Renal cortex interstitium (tissue), 15 donors: ENCODE measurements around the gene CLIC2. TPM values are rescaled to one million over a fixed set of nuclear protein-coding genes. Genes with fewer than 3 reads are reported as not detected.
"Not testable (repeated sequence)": the region's sequence is repeated elsewhere in the genome, so short reads cannot be mapped to it uniquely, and the experiment has no call there.

Source experiments
- DNase-seq, 11 donors: peaks; one replicate each; pipeline ENCODE4 v3.0.0-alpha.2; 2013; ENCODE audit warnings: low read depth in 9 of 11, low spot score in 4 of 11; ENCODE audit errors: extremely low read depth in 1 of 11
- long read RNA-seq, 16 experiments: transcript quantifications; one replicate each; lab custom pipeline, GENCODE V29; 2026
- polyA plus RNA-seq, 3 donors: library from polyadenylated mRNA; unstranded; fragments of 120-200 nt; gene quantifications; one replicate each; pipeline ENCODE4 v1.2.1, GENCODE V29; 2013; ENCODE audit not compliant: insufficient read length in 3 of 3

The CLIC2 gene
- polyA plus RNA-seq, result 1 to 10 TPM; 2.5 to 4.0 (median 3.0) TPM
- long read RNA-seq, donor 1, result 0 reads
- long read RNA-seq, donor 2, result 0 reads
- long read RNA-seq, donor 3, partial matches to known transcripts, result 9 of 11 reads
- long read RNA-seq, donor 3, other reads (novel, unspliced or antisense), result 0 of 11 reads
- long read RNA-seq, donor 4, partial matches to known transcripts, result 5 of 5 reads
- long read RNA-seq, donor 4, other reads (novel, unspliced or antisense), result 0 of 5 reads
- long read RNA-seq, donor 5, transcript CLIC2-202 (6 exons, 2,655 nt), result major isoform, 5 of 18 reads
- long read RNA-seq, donor 5, partial matches to known transcripts, result 13 of 18 reads
- long read RNA-seq, donor 5, other reads (novel, unspliced or antisense), result 0 of 18 reads
- long read RNA-seq, donor 6, partial matches to known transcripts, result 0 of 2 reads
- long read RNA-seq, donor 6, other reads (novel, unspliced or antisense), result 0 of 2 reads
- long read RNA-seq, donor 7, result 0 reads
- long read RNA-seq, donor 8, partial matches to known transcripts, result 0 of 1 reads
- long read RNA-seq, donor 8, other reads (novel, unspliced or antisense), result 0 of 1 reads
- long read RNA-seq, donor 9, partial matches to known transcripts, result 0 of 1 reads
- long read RNA-seq, donor 9, other reads (novel, unspliced or antisense), result 0 of 1 reads
- long read RNA-seq, donor 10, partial matches to known transcripts, result 0 of 2 reads
- long read RNA-seq, donor 10, other reads (novel, unspliced or antisense), result 0 of 2 reads
- long read RNA-seq, donor 11, partial matches to known transcripts, result 0 of 2 reads
- long read RNA-seq, donor 11, other reads (novel, unspliced or antisense), result 0 of 2 reads
- long read RNA-seq, donor 12, result 0 reads
- long read RNA-seq, donor 13, partial matches to known transcripts, result 0 of 1 reads
- long read RNA-seq, donor 13, other reads (novel, unspliced or antisense), result 0 of 1 reads
- long read RNA-seq, donor 14, result 0 reads
- long read RNA-seq, donor 15, result 0 reads
- long read RNA-seq, donor 16, partial matches to known transcripts, result 12 of 13 reads
- long read RNA-seq, donor 16, other reads (novel, unspliced or antisense), result 0 of 13 reads

GRCh38 chrX:155334486-155335336 lies at the start of gene CLIC2:
Gene CLIC2 (minus strand): TSS chrX:155334614. CDS start chrX:155334427, 187 bp downstream.
- DNase-seq, result peak; percentile 4 to 36 (median 14)

GRCh38 chrX:155382529-155382967 lies 48.1 kb upstream of the CLIC2 start:
- DNase-seq, result not testable (repeated sequence)

- DNase-seq, result not testable (repeated sequence)
Observed at GRCh38 chrX:155381843-155382528, 47.6 kb upstream of the CLIC2 start, which contains the start of gene F8A2. Gene F8A2 (plus strand): TSS chrX:155382095. CDS start chrX:155382115, 20 bp downstream.

GRCh38 chrX:155379802-155380201 lies 45.4 kb upstream of the CLIC2 start:
- not testable (repeated sequence) for DNase-seq

GRCh38 chrX:155373777-155374458 lies 39.5 kb upstream of the CLIC2 start:
- DNase-seq, result not testable (repeated sequence)

- not testable (repeated sequence) for DNase-seq
Observed at GRCh38 chrX:155363712-155364111, 29.3 kb upstream of the CLIC2 start.

- not testable (repeated sequence) for DNase-seq
Observed at GRCh38 chrX:155349448-155349847, 15.0 kb upstream of the CLIC2 start.

GRCh38 chrX:155345689-155346088 lies 11.3 kb upstream of the CLIC2 start:
- not testable (repeated sequence) for DNase-seq

GRCh38 chrX:155335337-155335712 lies 911 bp upstream of the CLIC2 start:
- not testable (repeated sequence) for DNase-seq

- DNase-seq, result no peak
Observed at GRCh38 chrX:155333544-155334100, 792 bp downstream of the CLIC2 start.

- DNase-seq, result no peak
Observed at GRCh38 chrX:155330992-155331391, 3.4 kb downstream of the CLIC2 start.

- DNase-seq, result no peak
Observed at GRCh38 chrX:155329293-155329692, 5.1 kb downstream of the CLIC2 start.

- DNase-seq, result no peak
Observed at GRCh38 chrX:155326610-155327009, 7.8 kb downstream of the CLIC2 start.

GRCh38 chrX:155314260-155314659 lies 20.2 kb downstream of the CLIC2 start:
- no peak for DNase-seq

- no peak for DNase-seq
Observed at GRCh38 chrX:155313766-155314165, 20.6 kb downstream of the CLIC2 start.

GRCh38 chrX:155293771-155294170 lies 40.6 kb downstream of the CLIC2 start:
- DNase-seq, result no peak

- DNase-seq, result no peak
Observed at GRCh38 chrX:155279873-155280272, 54.5 kb downstream of the CLIC2 start.
